Measurements from ENCODE around the gene CYB5RL. TPM values are rescaled to one million over a fixed set of nuclear protein-coding genes. Genes with fewer than 3 reads are reported as not detected.

Gene CYB5RL
- polyA plus RNA-seq, 4 donors, result 0.89 to 8.1 (median 2.5) TPM

DNA sequence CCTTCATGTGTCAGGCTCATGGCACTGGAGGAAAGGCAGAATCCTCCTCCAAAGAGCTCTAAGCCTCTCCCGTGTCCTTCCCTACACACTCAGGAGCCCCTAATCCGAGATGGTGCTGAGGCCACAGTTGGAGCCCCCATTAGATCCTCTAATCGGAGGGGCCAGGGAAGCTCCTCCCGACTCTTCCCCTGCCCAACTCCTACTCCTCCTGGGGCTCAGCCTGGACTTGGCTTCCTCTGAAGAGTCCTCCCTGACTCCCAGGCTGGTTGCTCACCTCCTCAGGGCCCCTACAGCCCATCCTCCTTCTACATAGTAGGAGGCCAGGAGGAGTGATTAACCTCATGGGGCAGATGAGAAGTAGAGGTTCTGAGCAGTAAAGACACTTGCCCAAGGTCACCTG lies 25.7 kb downstream of the CYB5RL start:
- no peak overlapping the region for H3K4me3 ChIP-seq (ENCODE audit: low read depth in 1 of 3, low read length in 3 of 3)
- H3K27ac ChIP-seq (ENCODE audit: low read depth in 1 of 3, low read length in 2 of 3), result no peak overlapping the region
- H3K9me3 ChIP-seq (ENCODE audit: control insufficient read depth in 2 of 2, insufficient read depth in 1 of 2, low read depth in 1 of 2, low read length in 1 of 2), result no peaks in the 10 kb centered on the region
- no peak for DNase-seq
- 90 to 98% (median 94%) methylated on average over 4 of the region's 4 CpGs for WGBS, 3 donors
- no peak for FAIRE-seq
- peaks cover 0 to 58% (median 0%) of the 10 kb centered on the region in 3 donors for H3K36me3 ChIP-seq (ENCODE audit: control insufficient read depth in 3 of 3, insufficient read depth in 2 of 3, low read depth in 1 of 3, low read length in 3 of 3)
- no peaks in the 10 kb centered on the region for H3K4me1 ChIP-seq (ENCODE audit: control insufficient read depth in 3 of 3, insufficient read depth in 2 of 3, low read depth in 1 of 3, low read length in 2 of 3)
- no peaks in the 10 kb centered on the region for H3K27me3 ChIP-seq (ENCODE audit: control insufficient read depth in 3 of 3, insufficient read depth in 3 of 3, low read length in 3 of 3)

DNA sequence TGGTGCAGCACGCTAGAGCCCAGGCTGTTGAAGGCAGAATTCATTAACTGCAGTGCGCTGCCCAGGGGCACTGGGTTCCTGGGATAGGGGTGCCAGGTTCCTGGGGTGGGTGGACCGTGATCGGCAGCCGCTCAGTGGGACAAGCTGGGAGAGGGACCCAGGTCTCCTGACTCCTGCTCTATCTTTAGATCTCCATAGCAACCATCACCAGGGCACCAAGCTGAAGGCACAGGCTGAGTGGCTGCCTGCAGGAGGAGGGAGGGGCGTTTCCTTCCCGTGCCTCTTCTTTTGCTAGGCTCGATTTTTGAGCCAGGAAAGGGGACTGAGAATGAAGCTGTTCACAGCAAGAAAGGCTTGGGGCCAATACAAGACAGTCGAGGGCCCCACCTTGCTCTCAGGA lies 26.1 kb downstream of the CYB5RL start:
- no peak for FAIRE-seq

DNA sequence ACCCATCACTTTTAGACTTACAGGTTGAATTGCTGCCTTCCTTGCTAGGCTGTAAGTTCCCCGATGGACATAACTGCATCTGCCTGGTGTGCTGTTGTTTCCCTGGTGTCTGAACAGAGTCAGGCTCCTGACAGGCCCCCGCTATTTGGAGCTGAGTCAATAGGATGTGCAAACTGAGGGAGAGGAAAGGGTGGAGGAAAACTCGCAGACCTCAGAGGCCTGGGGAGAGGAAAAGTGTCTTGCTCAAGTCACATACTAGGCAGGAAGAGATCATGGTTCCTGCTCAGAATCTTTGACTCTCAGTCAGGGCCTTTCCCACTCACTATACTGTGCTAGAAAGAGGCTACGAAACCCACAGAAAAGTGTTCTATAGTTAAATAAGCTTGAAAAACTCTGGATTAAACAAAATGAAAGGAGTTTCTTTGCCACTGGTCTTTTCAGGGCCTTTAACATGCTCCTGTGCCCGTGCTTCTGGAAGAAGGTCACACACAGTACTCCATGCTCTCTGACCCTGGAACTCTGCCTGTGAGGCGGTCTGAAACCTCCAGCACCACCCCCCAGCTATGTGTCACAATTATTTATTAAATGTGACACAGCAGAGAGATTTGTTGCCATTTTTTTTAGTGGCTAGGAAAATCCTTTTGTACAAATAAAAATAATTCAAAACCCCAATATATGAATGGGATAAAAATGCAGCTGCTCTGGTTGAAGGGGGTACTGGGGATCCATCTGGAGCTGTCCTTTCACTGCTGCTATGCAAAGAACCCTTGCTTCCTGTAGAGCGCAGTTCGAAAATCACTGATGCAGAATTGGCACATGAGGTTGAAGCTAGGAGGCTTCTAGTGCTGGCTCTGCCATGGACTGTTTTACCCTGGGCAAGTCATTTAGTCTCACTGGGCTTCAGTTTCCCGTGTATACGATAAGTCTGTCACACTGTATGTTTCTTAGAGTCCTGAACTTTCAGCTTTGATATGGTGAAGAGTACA lies 26.9 kb downstream of the CYB5RL start:
- FAIRE-seq, result no peak
- no peaks in the 10 kb centered on the region for H3K4me1 ChIP-seq (ENCODE audit: control insufficient read depth in 3 of 3, insufficient read depth in 2 of 3, low read depth in 1 of 3, low read length in 2 of 3)
- 80 to 89% (median 87%) methylated on average over 10 of the region's 10 CpGs for WGBS, 3 donors
- H3K9me3 ChIP-seq (ENCODE audit: control insufficient read depth in 2 of 2, insufficient read depth in 1 of 2, low read depth in 1 of 2, low read length in 1 of 2), result no peaks in the 10 kb centered on the region
- H3K27me3 ChIP-seq (ENCODE audit: control insufficient read depth in 3 of 3, insufficient read depth in 3 of 3, low read length in 3 of 3), result no peaks in the 10 kb centered on the region
- H3K4me3 ChIP-seq (ENCODE audit: low read depth in 1 of 3, low read length in 3 of 3), result no peak overlapping the region
- peaks cover 0 to 46% (median 0%) of the 10 kb centered on the region in 3 donors for H3K36me3 ChIP-seq (ENCODE audit: control insufficient read depth in 3 of 3, insufficient read depth in 2 of 3, low read depth in 1 of 3, low read length in 3 of 3)
- no peak overlapping the region for H3K27ac ChIP-seq (ENCODE audit: low read depth in 1 of 3, low read length in 2 of 3)
- DNase-seq, result no peak

More for the DNA sequence above, 26.1 kb downstream of the CYB5RL start:
- no peaks in the 10 kb centered on the region for H3K27me3 ChIP-seq (ENCODE audit: control insufficient read depth in 3 of 3, insufficient read depth in 3 of 3, low read length in 3 of 3)
- H3K4me3 ChIP-seq (ENCODE audit: low read depth in 1 of 3, low read length in 3 of 3), result no peak overlapping the region
- peaks cover 0 to 54% (median 0%) of the 10 kb centered on the region in 3 donors for H3K36me3 ChIP-seq (ENCODE audit: control insufficient read depth in 3 of 3, insufficient read depth in 2 of 3, low read depth in 1 of 3, low read length in 3 of 3)
- DNase-seq, result no peak
- H3K9me3 ChIP-seq (ENCODE audit: control insufficient read depth in 2 of 2, insufficient read depth in 1 of 2, low read depth in 1 of 2, low read length in 1 of 2), result no peaks in the 10 kb centered on the region
- H3K27ac ChIP-seq (ENCODE audit: low read depth in 1 of 3, low read length in 2 of 3), result no peak overlapping the region
- WGBS, 3 donors, result 70 to 87% (median 76%) methylated on average over 9 of the region's 9 CpGs
- H3K4me1 ChIP-seq (ENCODE audit: control insufficient read depth in 3 of 3, insufficient read depth in 2 of 3, low read depth in 1 of 3, low read length in 2 of 3), result no peaks in the 10 kb centered on the region

DNA sequence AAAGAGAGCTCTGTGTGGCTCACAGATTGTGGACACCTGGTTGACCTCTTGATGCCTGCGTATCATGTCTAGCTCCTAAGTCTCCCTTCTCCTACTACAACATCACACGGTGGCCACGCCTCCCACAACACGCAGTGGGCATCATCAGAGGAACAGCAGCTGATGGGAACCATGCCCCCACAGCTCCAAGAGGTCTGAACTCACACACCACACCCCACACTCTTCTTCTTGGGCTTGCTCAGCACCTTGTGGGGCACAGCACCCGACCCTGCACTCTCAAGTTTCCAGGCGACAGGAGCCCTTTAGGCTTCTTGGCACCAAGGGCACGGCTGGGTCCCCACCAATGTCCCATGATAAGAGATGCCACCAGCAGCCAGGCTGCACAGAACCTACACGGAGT lies 28.2 kb downstream of the CYB5RL start:
- Histone ChIP-seq H3K4me3 (ENCODE audit: low read depth in 1 of 3, low read length in 3 of 3) (no peak overlapping the region), H3K27me3 (ENCODE audit: control insufficient read depth in 3 of 3, insufficient read depth in 3 of 3, low read length in 3 of 3) (no peaks in the 10 kb centered on the region), H3K27ac (ENCODE audit: low read depth in 1 of 3, low read length in 2 of 3) (no peak overlapping the region), H3K36me3 (ENCODE audit: control insufficient read depth in 3 of 3, insufficient read depth in 2 of 3, low read depth in 1 of 3, low read length in 3 of 3) (peaks cover 0 to 34% (median 0%) of the 10 kb centered on the region in 3 donors), H3K9me3 (ENCODE audit: control insufficient read depth in 2 of 2, insufficient read depth in 1 of 2, low read depth in 1 of 2, low read length in 1 of 2) (no peaks in the 10 kb centered on the region), H3K4me1 (ENCODE audit: control insufficient read depth in 3 of 3, insufficient read depth in 2 of 3, low read depth in 1 of 3, low read length in 2 of 3) (no peaks in the 10 kb centered on the region)
- FAIRE-seq (no peak), DNase-seq (no peak)
- WGBS, 3 donors, result 89 to 96% (median 93%) methylated on average over 8 of the region's 8 CpGs

DNA sequence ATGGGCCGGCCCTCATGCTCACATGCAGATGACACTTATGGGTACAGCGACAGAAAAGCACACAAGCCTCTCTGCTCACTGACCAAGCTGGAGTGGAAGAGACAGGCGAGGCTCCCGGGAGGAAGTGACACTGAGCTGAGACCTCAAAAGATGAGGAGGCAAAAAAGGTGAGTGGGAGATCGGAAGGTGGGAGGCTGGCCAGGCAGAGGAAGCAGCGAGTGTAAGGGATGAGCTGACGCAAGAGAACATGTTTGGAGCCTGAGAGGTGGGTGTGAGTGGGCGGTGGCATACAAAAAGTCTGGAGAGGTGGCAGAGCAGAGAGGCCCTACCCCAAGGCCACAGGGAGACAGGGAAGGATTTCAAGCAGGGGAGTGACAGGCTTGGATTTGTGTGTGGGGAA lies 28.8 kb downstream of the CYB5RL start:
- Histone ChIP-seq H3K27ac (ENCODE audit: low read depth in 1 of 3, low read length in 2 of 3) (no peak overlapping the region), H3K36me3 (ENCODE audit: control insufficient read depth in 3 of 3, insufficient read depth in 2 of 3, low read depth in 1 of 3, low read length in 3 of 3) (peaks cover 0 to 30% (median 0%) of the 10 kb centered on the region in 3 donors), H3K27me3 (ENCODE audit: control insufficient read depth in 3 of 3, insufficient read depth in 3 of 3, low read length in 3 of 3) (no peaks in the 10 kb centered on the region), H3K9me3 (ENCODE audit: control insufficient read depth in 2 of 2, insufficient read depth in 1 of 2, low read depth in 1 of 2, low read length in 1 of 2) (no peaks in the 10 kb centered on the region), H3K4me3 (ENCODE audit: low read depth in 1 of 3, low read length in 3 of 3) (no peak overlapping the region), H3K4me1 (ENCODE audit: control insufficient read depth in 3 of 3, insufficient read depth in 2 of 3, low read depth in 1 of 3, low read length in 2 of 3) (no peaks in the 10 kb centered on the region)
- DNase-seq (no peak), FAIRE-seq (no peak)
- 84 to 90% (median 90%) methylated on average over 8 of the region's 8 CpGs for WGBS, 3 donors

DNA sequence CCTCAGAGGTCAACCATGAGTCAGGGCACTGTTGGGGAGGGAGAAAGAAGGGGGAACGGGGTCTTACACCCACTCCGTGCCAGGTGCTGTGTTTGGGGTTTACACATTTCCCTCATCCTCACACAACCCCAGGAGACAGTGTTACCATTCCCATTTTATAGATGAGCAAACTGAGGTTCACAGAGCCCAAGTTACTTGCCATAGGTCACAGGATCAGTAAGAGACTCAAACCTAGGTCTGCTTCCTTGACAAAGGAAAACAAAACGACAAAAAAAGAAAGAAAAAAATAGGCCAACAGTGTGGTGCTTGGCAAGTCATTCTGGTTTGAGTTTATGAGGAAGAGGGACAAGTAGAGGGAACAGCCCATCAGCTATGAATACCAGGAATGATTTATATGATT lies 30.8 kb downstream of the CYB5RL start:
- Histone ChIP-seq H3K9me3 (ENCODE audit: control insufficient read depth in 2 of 2, insufficient read depth in 1 of 2, low read depth in 1 of 2, low read length in 1 of 2) (no peaks in the 10 kb centered on the region), H3K27ac (ENCODE audit: low read depth in 1 of 3, low read length in 2 of 3) (no peak overlapping the region), H3K4me3 (ENCODE audit: low read depth in 1 of 3, low read length in 3 of 3) (no peak overlapping the region), H3K27me3 (ENCODE audit: control insufficient read depth in 3 of 3, insufficient read depth in 3 of 3, low read length in 3 of 3) (no peaks in the 10 kb centered on the region), H3K4me1 (ENCODE audit: control insufficient read depth in 3 of 3, insufficient read depth in 2 of 3, low read depth in 1 of 3, low read length in 2 of 3) (peaks cover 0 to 8% (median 0%) of the 10 kb centered on the region in 3 donors), H3K36me3 (ENCODE audit: control insufficient read depth in 3 of 3, insufficient read depth in 2 of 3, low read depth in 1 of 3, low read length in 3 of 3) (peaks cover 0 to 18% (median 0%) of the 10 kb centered on the region in 3 donors)
- 69 to 78% (median 76%) methylated on average over 3 of the region's 3 CpGs for WGBS, 3 donors
- DNase-seq (no peak), FAIRE-seq (no peak)

DNA sequence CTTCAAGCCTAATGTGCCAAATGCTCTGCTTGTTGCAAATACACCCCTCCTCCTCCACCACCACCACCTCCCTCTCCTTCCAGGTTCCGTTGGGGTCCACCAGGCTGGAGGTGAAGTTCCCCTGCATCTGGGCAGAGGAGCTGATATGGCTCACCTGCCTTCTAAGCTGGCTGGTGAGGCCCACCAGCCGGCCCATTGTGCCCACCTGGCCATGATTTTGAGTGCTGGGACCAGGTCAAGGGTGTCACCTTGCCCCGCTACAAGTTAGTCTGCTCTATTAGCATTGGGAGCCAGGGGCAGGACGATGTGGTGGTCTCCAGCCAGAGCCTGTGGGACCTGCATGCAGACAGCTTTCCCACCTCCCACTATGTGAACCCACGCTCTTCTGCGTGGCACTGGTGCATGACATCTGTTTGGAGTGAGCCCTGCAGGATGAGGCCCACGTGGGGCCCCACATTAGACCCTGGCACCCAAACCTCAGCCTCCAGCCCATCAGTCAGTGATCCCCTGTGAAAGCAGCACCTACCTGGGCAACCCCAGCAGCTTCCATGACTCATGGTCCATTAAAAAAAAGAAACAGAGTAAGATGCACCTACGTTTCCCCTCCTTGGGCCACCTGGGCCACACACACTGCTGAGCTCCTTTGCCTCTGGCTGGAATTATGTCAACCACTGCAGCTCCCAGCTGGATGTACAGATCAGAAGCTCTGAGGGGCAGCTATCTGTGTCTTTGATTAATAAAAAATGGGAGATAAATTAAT lies 31.4 kb downstream of the CYB5RL start:
- DNase-seq (no peak), FAIRE-seq (no peak)
- Histone ChIP-seq H3K9me3 (ENCODE audit: control insufficient read depth in 2 of 2, insufficient read depth in 1 of 2, low read depth in 1 of 2, low read length in 1 of 2) (no peaks in the 10 kb centered on the region), H3K27me3 (ENCODE audit: control insufficient read depth in 3 of 3, insufficient read depth in 3 of 3, low read length in 3 of 3) (no peaks in the 10 kb centered on the region), H3K27ac (ENCODE audit: low read depth in 1 of 3, low read length in 2 of 3) (no peak overlapping the region), H3K36me3 (ENCODE audit: control insufficient read depth in 3 of 3, insufficient read depth in 2 of 3, low read depth in 1 of 3, low read length in 3 of 3) (peaks cover 0 to 11% (median 0%) of the 10 kb centered on the region in 3 donors), H3K4me3 (ENCODE audit: low read depth in 1 of 3, low read length in 3 of 3) (no peak overlapping the region), H3K4me1 (ENCODE audit: control insufficient read depth in 3 of 3, insufficient read depth in 2 of 3, low read depth in 1 of 3, low read length in 2 of 3) (peaks cover 0 to 14% (median 1%) of the 10 kb centered on the region in 3 donors)
- 85 to 93% (median 91%) methylated on average over 7 to 8 of the region's 8 CpGs for WGBS, 3 donors

DNA sequence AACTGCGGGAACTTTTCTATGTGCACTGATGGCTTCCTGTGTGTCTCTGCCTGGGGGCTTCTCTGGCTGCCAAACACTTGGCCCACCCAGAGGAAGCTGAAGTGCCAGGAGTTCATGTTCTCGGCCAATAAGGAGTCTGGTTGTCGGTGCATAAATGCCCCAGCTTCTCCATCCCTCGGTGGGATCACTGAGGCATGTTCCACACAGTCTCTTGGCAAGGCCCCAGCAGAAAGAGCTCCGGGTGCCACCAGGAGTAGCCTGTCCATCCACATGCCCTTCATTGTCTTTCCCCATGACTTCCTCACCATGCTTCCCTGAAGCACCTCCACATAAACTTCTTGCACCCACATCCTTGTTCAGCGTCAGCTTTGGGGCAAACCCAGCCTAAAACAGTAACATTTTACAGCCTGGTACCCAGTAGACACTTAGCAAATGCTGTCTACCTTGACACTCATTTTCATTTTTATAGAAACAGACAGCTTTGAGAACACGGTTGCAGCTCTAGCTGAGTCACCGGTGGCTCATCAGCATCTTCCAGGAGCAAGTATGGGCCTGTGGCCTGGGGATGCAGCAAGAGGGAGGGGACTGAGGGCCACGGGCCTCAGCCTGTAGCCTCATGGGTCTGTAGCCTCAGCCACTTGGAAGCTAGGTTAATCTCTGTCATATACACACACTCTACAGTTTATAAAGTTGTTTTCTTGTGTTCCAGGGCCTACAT lies 32.2 kb downstream of the CYB5RL start:
- FAIRE-seq (no peak), DNase-seq (no peak)
- Histone ChIP-seq H3K36me3 (ENCODE audit: control insufficient read depth in 3 of 3, insufficient read depth in 2 of 3, low read depth in 1 of 3, low read length in 3 of 3) (peaks cover 0 to 8% (median 0%) of the 10 kb centered on the region in 3 donors), H3K27me3 (ENCODE audit: control insufficient read depth in 3 of 3, insufficient read depth in 3 of 3, low read length in 3 of 3) (no peaks in the 10 kb centered on the region), H3K9me3 (ENCODE audit: control insufficient read depth in 2 of 2, insufficient read depth in 1 of 2, low read depth in 1 of 2, low read length in 1 of 2) (no peaks in the 10 kb centered on the region), H3K27ac (ENCODE audit: low read depth in 1 of 3, low read length in 2 of 3) (no peak overlapping the region), H3K4me1 (ENCODE audit: control insufficient read depth in 3 of 3, insufficient read depth in 2 of 3, low read depth in 1 of 3, low read length in 2 of 3) (peaks cover 0 to 22% (median 1%) of the 10 kb centered on the region in 3 donors), H3K4me3 (ENCODE audit: low read depth in 1 of 3, low read length in 3 of 3) (no peak overlapping the region)
- WGBS, 3 donors, result 85 to 90% (median 90%) methylated on average over 9 of the region's 9 CpGs
